ENCODE results near the gene PHF14.

The PHF14 gene

DNA sequence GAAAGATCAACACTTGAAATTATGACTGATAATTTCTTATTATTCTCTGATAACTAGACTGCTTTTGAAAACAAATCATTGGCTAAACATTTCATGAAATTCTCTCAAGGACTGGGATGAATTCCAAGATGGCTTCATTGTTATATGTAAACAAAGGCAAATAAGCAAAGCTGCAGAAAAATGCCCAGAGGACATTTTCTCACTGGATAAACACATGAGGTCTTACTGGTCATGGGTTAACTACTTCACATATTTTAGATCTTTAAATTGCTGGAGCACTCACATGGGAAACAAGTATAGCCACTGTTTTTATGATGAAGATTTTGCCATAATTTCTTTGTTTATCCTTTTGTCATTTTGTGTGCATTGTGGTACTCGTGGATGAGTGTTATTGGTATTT, 239.1 kb downstream of the PHF14 start:
- DNase-seq = no peak

GRCh38 chr7:11213266-11213665, 239.6 kb downstream of the PHF14 start:
- DNase-seq = no peak

- DNase-seq = no peak
These were observed 242.6 kb downstream of the PHF14 start for GRCh38 chr7:11216276-11216675.

- DNase-seq = no peak
These were observed 244.3 kb downstream of the PHF14 start for GRCh38 chr7:11217848-11218565.

All from inflammatory macrophage treated with lipopolysaccharide for 1 hour (primary cell).